ENCODE results near the gene DRD4. TPM values are rescaled to one million over a fixed set of nuclear protein-coding genes. Genes with fewer than 3 reads are reported as not detected.
A peak's percentile ranks its signal among the peaks of the same experiment; 100 is the strongest.

The DRD4 gene
- polyA plus RNA-seq, 1 donor (not counting 4 experiments of a cell fraction or from before 2014, with no cell fraction given) = not detected

- peaks cover 2% of the 10 kb centered on the region for H3K79me2 ChIP-seq (ENCODE audit: control insufficient read depth, insufficient read depth, low read length)
- no peak for FAIRE-seq
- no peak overlapping the region for H3K4me2 ChIP-seq (ENCODE audit: control insufficient read depth, extremely low read depth, insufficient read depth, low read depth, low read length)
- H3K27ac ChIP-seq (ENCODE audit: control insufficient read depth, insufficient read depth, low read length) = no peak overlapping the region
- H3K9me1 ChIP-seq (ENCODE audit: control insufficient read depth, extremely low read depth, insufficient read depth, low read length) = no peaks in the 10 kb centered on the region
- no peak overlapping the region for H3K4me3 ChIP-seq (ENCODE audit: control insufficient read depth in 2 of 3, extremely low read depth in 1 of 3, insufficient read depth in 2 of 3, low read depth in 1 of 3, low read length in 3 of 3)
- no peak for DNase-seq (ENCODE audit: low read depth, low spot score)
- peaks cover 2% of the 10 kb centered on the region for H4K20me1 ChIP-seq (ENCODE audit: control insufficient read depth, extremely low read depth, insufficient read depth, low read length)
- no peak overlapping the region for H2AFZ ChIP-seq (ENCODE audit: control insufficient read depth, low read length)
- no peaks in the 10 kb centered on the region for H3K27me3 ChIP-seq (ENCODE audit: control insufficient read depth, extremely low read depth, insufficient read depth, low read length)
- no peaks in the 10 kb centered on the region for H3K9me3 ChIP-seq (ENCODE audit: control insufficient read depth, low read depth, low read length)
- TF ChIP-seq CTCF (optimal IDR thresholded peaks at IDR 0.05 in 1 of 3, IDR thresholded peaks at IDR 0.05 in 1 of 3, conservative IDR thresholded peaks at IDR 0.05 in 1 of 3; ENCODE audit: extremely low read depth in 1 of 3, insufficient read depth in 2 of 3, low read length in 3 of 3) (no peak), EZH2 (IDR thresholded peaks at IDR 0.05; ENCODE audit: low read length) (no peak)
- peaks cover 9 to 14% of the 10 kb centered on the region in 2 experiments for H3K36me3 ChIP-seq (ENCODE audit: control insufficient read depth in 2 of 2, extremely low read depth in 1 of 2, insufficient read depth in 2 of 2, low read length in 2 of 2)
- dilution Hi-C loops (cut with MboI; ENCODE audit: extremely low pct_ligation_motif_present, low sequenced_read_pairs) = no loop called here
- H3K9ac ChIP-seq (ENCODE audit: control insufficient read depth, extremely low read depth, insufficient read depth, low read length) = no peak overlapping the region
- peaks cover 7% of the 10 kb centered on the region for H3K4me1 ChIP-seq (ENCODE audit: control insufficient read depth, extremely low read depth, insufficient read depth, low read length)
Measured at GRCh38 chr11:660681-661444, 23.8 kb downstream of the DRD4 start.

DNA sequence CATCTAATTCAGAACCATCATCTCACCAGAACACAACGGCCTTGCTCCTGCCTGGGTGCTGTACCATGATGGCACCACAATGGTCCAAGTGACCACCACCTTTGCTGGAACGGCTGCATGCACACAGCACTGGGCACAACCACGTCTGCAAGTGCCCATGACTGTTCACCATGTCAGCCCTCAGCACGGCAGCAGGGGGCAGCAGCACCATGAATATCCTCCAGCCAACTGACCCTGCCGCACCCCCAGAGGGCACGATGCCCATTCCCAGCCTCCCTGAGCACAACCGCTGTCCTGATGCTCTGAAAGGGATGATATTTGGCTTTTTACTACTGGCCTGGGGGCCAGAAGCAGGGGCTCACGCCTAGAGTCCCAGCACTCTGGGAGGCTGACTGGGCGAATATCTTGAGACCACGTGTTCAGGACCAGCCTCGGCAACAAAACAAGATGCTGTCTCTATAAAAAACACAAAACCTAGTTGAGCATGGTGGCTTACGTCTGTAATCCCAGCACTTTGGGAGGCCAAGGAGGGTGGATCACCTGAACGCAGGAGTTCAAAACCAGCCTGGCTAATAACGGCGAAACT is 25.7 kb downstream of the DRD4 start:
- no peak overlapping the region for H2AFZ ChIP-seq (ENCODE audit: control insufficient read depth, low read length)
- H3K27me3 ChIP-seq (ENCODE audit: control insufficient read depth, extremely low read depth, insufficient read depth, low read length) = no peaks in the 10 kb centered on the region
- DNase-seq (ENCODE audit: low read depth, low spot score) = no peak
- FAIRE-seq = peak; percentile 48
- no peaks in the 10 kb centered on the region for H3K9me1 ChIP-seq (ENCODE audit: control insufficient read depth, extremely low read depth, insufficient read depth, low read length)
- peaks cover 7% of the 10 kb centered on the region for H3K4me1 ChIP-seq (ENCODE audit: control insufficient read depth, extremely low read depth, insufficient read depth, low read length)
- no peak overlapping the region for H3K4me2 ChIP-seq (ENCODE audit: control insufficient read depth, extremely low read depth, insufficient read depth, low read depth, low read length)
- no peak overlapping the region for H3K4me3 ChIP-seq (ENCODE audit: control insufficient read depth in 2 of 3, extremely low read depth in 1 of 3, insufficient read depth in 2 of 3, low read depth in 1 of 3, low read length in 3 of 3)
- peaks cover 3% of the 10 kb centered on the region for H4K20me1 ChIP-seq (ENCODE audit: control insufficient read depth, extremely low read depth, insufficient read depth, low read length)
- H3K9ac ChIP-seq (ENCODE audit: control insufficient read depth, extremely low read depth, insufficient read depth, low read length) = no peak overlapping the region
- peaks cover 2% of the 10 kb centered on the region for H3K79me2 ChIP-seq (ENCODE audit: control insufficient read depth, insufficient read depth, low read length)
- H3K36me3 ChIP-seq (ENCODE audit: control insufficient read depth in 2 of 2, extremely low read depth in 1 of 2, insufficient read depth in 2 of 2, low read length in 2 of 2) = peaks cover 6 to 13% of the 10 kb centered on the region in 2 experiments
- no peak overlapping the region for H3K27ac ChIP-seq (ENCODE audit: control insufficient read depth, insufficient read depth, low read length)
- dilution Hi-C loops (cut with MboI; ENCODE audit: extremely low pct_ligation_motif_present, low sequenced_read_pairs) = no loop called here
- no peaks in the 10 kb centered on the region for H3K9me3 ChIP-seq (ENCODE audit: control insufficient read depth, low read depth, low read length)
- TF ChIP-seq CTCF (optimal IDR thresholded peaks at IDR 0.05 in 1 of 3, IDR thresholded peaks at IDR 0.05 in 1 of 3, conservative IDR thresholded peaks at IDR 0.05 in 1 of 3; ENCODE audit: extremely low read depth in 1 of 3, insufficient read depth in 2 of 3, low read length in 3 of 3) = peak; percentile 70 to 98 (median 76)
- no peak for TF ChIP-seq EZH2 (IDR thresholded peaks at IDR 0.05; ENCODE audit: low read length)
